Tibial nerve (tissue), 4 donors: ENCODE results near the gene COL2A1.

ENCODE experiments used
- EP300 ChIP-seq, 2 donors: sonication (generic); formaldehyde crosslinking; IDR thresholded peaks; one replicate each; pipeline ENCODE4 v1.6.1; 2017; ENCODE audit warnings: antibody characterized with exemption in 2 of 2, mild to moderate bottlenecking in 1 of 2
- POLR2A ChIP-seq, 2 donors: fragments of 450-650 bp; IDR thresholded peaks; one replicate each; pipeline ENCODE4 v1.6.1; 2017; ENCODE audit warnings: antibody characterized with exemption in 2 of 2, mild to moderate bottlenecking in 2 of 2, moderate library complexity in 2 of 2
- TF ChIP-seq, protein P1 (sequence below), 5 experiments: fragments of 200-600 bp in 3 of 5; fragments of 450-650 bp in 2 of 5; sonication (generic) in 3 of 5; IDR thresholded peaks; one replicate each; pipeline ENCODE4 v1.5.1; 2016 to 2019; ENCODE audit warnings: antibody characterized with exemption in 5 of 5, mild to moderate bottlenecking in 3 of 5, moderate library complexity in 2 of 5

DNA sequence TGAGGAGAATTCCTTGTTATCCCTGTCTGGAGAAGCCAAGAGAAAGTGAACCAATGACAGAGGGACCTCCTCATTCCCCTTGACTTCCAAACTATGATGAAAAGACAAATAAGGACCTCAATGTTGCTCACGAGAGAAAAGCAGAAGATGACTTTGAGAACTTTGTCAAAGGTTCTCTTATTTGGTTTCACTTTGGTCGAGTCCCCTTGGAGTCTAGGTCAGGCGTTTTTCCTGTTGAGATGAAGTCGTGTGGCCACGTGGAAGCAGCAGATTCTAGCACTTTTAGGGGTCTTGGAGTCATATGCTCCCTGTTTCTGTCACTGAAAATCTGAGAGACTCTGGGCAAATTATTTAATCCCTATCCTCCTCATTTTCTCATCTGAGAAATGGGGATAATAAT lies 33.8 kb upstream of the COL2A1 start:
- TF ChIP-seq, protein P1, sequence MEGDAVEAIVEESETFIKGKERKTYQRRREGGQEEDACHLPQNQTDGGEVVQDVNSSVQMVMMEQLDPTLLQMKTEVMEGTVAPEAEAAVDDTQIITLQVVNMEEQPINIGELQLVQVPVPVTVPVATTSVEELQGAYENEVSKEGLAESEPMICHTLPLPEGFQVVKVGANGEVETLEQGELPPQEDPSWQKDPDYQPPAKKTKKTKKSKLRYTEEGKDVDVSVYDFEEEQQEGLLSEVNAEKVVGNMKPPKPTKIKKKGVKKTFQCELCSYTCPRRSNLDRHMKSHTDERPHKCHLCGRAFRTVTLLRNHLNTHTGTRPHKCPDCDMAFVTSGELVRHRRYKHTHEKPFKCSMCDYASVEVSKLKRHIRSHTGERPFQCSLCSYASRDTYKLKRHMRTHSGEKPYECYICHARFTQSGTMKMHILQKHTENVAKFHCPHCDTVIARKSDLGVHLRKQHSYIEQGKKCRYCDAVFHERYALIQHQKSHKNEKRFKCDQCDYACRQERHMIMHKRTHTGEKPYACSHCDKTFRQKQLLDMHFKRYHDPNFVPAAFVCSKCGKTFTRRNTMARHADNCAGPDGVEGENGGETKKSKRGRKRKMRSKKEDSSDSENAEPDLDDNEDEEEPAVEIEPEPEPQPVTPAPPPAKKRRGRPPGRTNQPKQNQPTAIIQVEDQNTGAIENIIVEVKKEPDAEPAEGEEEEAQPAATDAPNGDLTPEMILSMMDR (IDR thresholded peaks at IDR 0.05), result no peak
- TF ChIP-seq POLR2A (IDR thresholded peaks at IDR 0.05) (no peak), EP300 (IDR thresholded peaks at IDR 0.05) (no peak)
